GM18868 (cell line): ENCODE results near the gene CLASP1.

Experiments used
- ATAC-seq: cut with Tn5 transposase; IDR thresholded peaks from one replicate; pipeline ENCODE4 v1.9.1; 2021; ENCODE audit warnings: mild to moderate bottlenecking, moderate library complexity; ENCODE audit not compliant: unreplicated experiment

Gene CLASP1

GRCh38 chr2:121550669-121551068, 98.6 kb downstream of the CLASP1 start:
- ATAC-seq, result no peak

GRCh38 chr2:121547646-121548045, 101.6 kb downstream of the CLASP1 start:
- peak; percentile 69 for ATAC-seq

GRCh38 chr2:121545913-121546312, 103.3 kb downstream of the CLASP1 start:
- no peak for ATAC-seq

- ATAC-seq, result no peak
These were observed 104.0 kb downstream of the CLASP1 start for GRCh38 chr2:121545257-121545656.

- ATAC-seq, result no peak
These were observed 107.8 kb downstream of the CLASP1 start for GRCh38 chr2:121541495-121541894.

- ATAC-seq, result no peak
These were observed 109.4 kb downstream of the CLASP1 start for GRCh38 chr2:121539750-121540469.

- no peak for ATAC-seq
These were observed 112.3 kb downstream of the CLASP1 start for GRCh38 chr2:121536850-121537557.

- no peak for ATAC-seq
These were observed 112.9 kb downstream of the CLASP1 start for GRCh38 chr2:121536347-121536746.

- no peak for ATAC-seq
These were observed 115.3 kb downstream of the CLASP1 start for GRCh38 chr2:121534007-121534406.

GRCh38 chr2:121532894-121533293, 116.4 kb downstream of the CLASP1 start:
- no peak for ATAC-seq

- ATAC-seq, result no peak
These were observed 116.9 kb downstream of the CLASP1 start for GRCh38 chr2:121532347-121532766.

- ATAC-seq, result peak; percentile 53
These were observed 119.0 kb downstream of the CLASP1 start for GRCh38 chr2:121530212-121530705.

- ATAC-seq, result peak; percentile 6
These were observed 119.6 kb downstream of the CLASP1 start for GRCh38 chr2:121529439-121530211.

- no peak for ATAC-seq
These were observed 122.1 kb downstream of the CLASP1 start for GRCh38 chr2:121527009-121527682.

- ATAC-seq, result no peak
These were observed 124.4 kb downstream of the CLASP1 start for GRCh38 chr2:121524685-121525425.

GRCh38 chr2:121521359-121521758, 127.9 kb downstream of the CLASP1 start:
- no peak for ATAC-seq

GRCh38 chr2:121520641-121520994, 128.6 kb downstream of the CLASP1 start:
- ATAC-seq, result no peak

- ATAC-seq, result no peak
These were observed 129.3 kb downstream of the CLASP1 start for GRCh38 chr2:121519732-121520640.

- ATAC-seq, result no peak
These were observed 130.1 kb downstream of the CLASP1 start for GRCh38 chr2:121519153-121519552.
